ENCODE measurements around the gene FAT4.

DNA sequence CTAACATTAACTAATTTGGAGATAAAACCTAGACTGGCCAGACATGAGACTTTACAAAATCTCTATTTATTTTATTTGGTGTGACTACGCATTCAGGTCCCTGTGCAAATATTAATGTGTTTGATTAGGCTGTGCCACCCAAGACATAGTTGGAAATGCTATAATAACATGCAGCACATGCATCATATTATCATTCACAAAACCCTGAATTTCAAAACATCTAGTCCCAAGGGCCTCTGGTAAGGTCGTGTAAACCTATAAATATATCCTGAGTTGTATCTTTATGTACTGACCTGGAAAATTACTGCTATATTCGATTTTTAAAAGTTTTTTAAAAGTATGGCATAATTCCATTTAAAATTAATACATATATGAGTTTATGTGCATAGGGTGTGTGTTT, 47.1 kb upstream of the FAT4 start:
- TF ChIP-seq, protein P1, sequence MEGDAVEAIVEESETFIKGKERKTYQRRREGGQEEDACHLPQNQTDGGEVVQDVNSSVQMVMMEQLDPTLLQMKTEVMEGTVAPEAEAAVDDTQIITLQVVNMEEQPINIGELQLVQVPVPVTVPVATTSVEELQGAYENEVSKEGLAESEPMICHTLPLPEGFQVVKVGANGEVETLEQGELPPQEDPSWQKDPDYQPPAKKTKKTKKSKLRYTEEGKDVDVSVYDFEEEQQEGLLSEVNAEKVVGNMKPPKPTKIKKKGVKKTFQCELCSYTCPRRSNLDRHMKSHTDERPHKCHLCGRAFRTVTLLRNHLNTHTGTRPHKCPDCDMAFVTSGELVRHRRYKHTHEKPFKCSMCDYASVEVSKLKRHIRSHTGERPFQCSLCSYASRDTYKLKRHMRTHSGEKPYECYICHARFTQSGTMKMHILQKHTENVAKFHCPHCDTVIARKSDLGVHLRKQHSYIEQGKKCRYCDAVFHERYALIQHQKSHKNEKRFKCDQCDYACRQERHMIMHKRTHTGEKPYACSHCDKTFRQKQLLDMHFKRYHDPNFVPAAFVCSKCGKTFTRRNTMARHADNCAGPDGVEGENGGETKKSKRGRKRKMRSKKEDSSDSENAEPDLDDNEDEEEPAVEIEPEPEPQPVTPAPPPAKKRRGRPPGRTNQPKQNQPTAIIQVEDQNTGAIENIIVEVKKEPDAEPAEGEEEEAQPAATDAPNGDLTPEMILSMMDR (IDR thresholded peaks at IDR 0.05): no peak
- TF ChIP-seq POLR2A (IDR thresholded peaks at IDR 0.05): no peak

Measured in lower leg skin (tissue), 3 donors.